Activated naive CD4-positive, alpha-beta T cell treated with anti-CD3 and anti-CD28 coated beads, Interleukin-2, amount 50 U/mL, for 72 hours (primary cell): ENCODE measurements around the gene TPD52L1. TPM values are rescaled to one million over a fixed set of nuclear protein-coding genes. Genes with fewer than 3 reads are reported as not detected.
A peak's percentile ranks its signal among the peaks of the same experiment; 100 is the strongest.
"Not testable (repeated sequence)": the region's sequence is repeated elsewhere in the genome, so short reads cannot be mapped to it uniquely, and the experiment has no call there.

Source experiments
- ATAC-seq, 2 donors: fragments of 150-1000 bp; cut with Tn5 transposase; 2 replicates each; pipeline ENCODE4 v1.10.0; 2021; ENCODE audit warnings: mild to moderate bottlenecking in 2 of 2, moderate library complexity in 2 of 2
- DNase-seq, 2 donors: peaks; one replicate each; pipeline ENCODE4 v3.0.0; 2021 to 2022; ENCODE audit warnings: low spot score in 2 of 2
- H3K27ac Mint-ChIP-seq, 2 donors: one replicate each; pipeline ENCODE4 v1.8.0; 2022; ENCODE audit warnings: mild to moderate bottlenecking in 2 of 2, mixed read lengths in 2 of 2
- H3K36me3 Mint-ChIP-seq, 2 donors: one replicate each; pipeline ENCODE4 v1.8.0; 2022; ENCODE audit warnings: mixed read lengths in 2 of 2
- H3K9me3 Mint-ChIP-seq, 2 donors: one replicate each; pipeline ENCODE4 v1.8.0; 2022; ENCODE audit warnings: mixed read lengths in 2 of 2
- total RNA-seq, 2 donors: library from RNA; stranded (reverse); gene quantifications; one replicate each; pipeline ENCODE4 v1.2.3, GENCODE V29; 2022

TPD52L1 gene
- total RNA-seq, 2 donors from 2014 or later = 0.87 to 1.6 TPM

GRCh38 chr6:125125856-125126255 is 27.7 kb upstream of the TPD52L1 start:
- H3K9me3 Mint-ChIP-seq, ATAC-seq, H3K27ac Mint-ChIP-seq, H3K36me3 Mint-ChIP-seq, DNase-seq: not testable (repeated sequence)

- Mint-ChIP-seq H3K27ac (no peak overlapping the region), H3K36me3 (no peaks in the 10 kb centered on the region), H3K9me3 (no peaks in the 10 kb centered on the region)
- no peak for ATAC-seq
- DNase-seq = no peak
These were observed 24.2 kb upstream of the TPD52L1 start for GRCh38 chr6:125129354-125129753.

GRCh38 chr6:125132058-125132457 is 21.5 kb upstream of the TPD52L1 start:
- no peak for DNase-seq
- Mint-ChIP-seq H3K27ac (no peak overlapping the region), H3K9me3 (no peaks in the 10 kb centered on the region), H3K36me3 (no peaks in the 10 kb centered on the region)
- no peak for ATAC-seq

GRCh38 chr6:125136378-125136777 is 17.2 kb upstream of the TPD52L1 start:
- Mint-ChIP-seq H3K27ac (no peak overlapping the region), H3K36me3 (no peaks in the 10 kb centered on the region), H3K9me3 (no peaks in the 10 kb centered on the region)
- ATAC-seq (no peak), DNase-seq (no peak)

GRCh38 chr6:125138083-125138482 is 15.5 kb upstream of the TPD52L1 start:
- ATAC-seq (no peak), DNase-seq (no peak)
- Mint-ChIP-seq H3K27ac (no peak overlapping the region), H3K9me3 (no peaks in the 10 kb centered on the region), H3K36me3 (no peaks in the 10 kb centered on the region)

GRCh38 chr6:125140808-125141207 is 12.8 kb upstream of the TPD52L1 start:
- DNase-seq (no peak), ATAC-seq (no peak)
- no peak overlapping the region for H3K27ac Mint-ChIP-seq
- no peaks in the 10 kb centered on the region for H3K9me3 Mint-ChIP-seq
- H3K36me3 Mint-ChIP-seq = no peaks in the 10 kb centered on the region

GRCh38 chr6:125142618-125143017 is 11.0 kb upstream of the TPD52L1 start:
- Mint-ChIP-seq H3K9me3 (no peaks in the 10 kb centered on the region), H3K36me3 (no peaks in the 10 kb centered on the region), H3K27ac (no peak overlapping the region)
- ATAC-seq (no peak), DNase-seq (no peak)

GRCh38 chr6:125144822-125145221 is 8.8 kb upstream of the TPD52L1 start:
- Mint-ChIP-seq H3K9me3 (no peaks in the 10 kb centered on the region), H3K36me3 (no peaks in the 10 kb centered on the region)

GRCh38 chr6:125149256-125150144 is 4.1 kb upstream of the TPD52L1 start:
- ATAC-seq (no peak), DNase-seq (no peak)
- Mint-ChIP-seq H3K27ac (no peak overlapping the region), H3K36me3 (no peaks in the 10 kb centered on the region), H3K9me3 (no peaks in the 10 kb centered on the region)

More at GRCh38 chr6:125144822-125145221, 8.8 kb upstream of the TPD52L1 start:
- ATAC-seq (no peak), DNase-seq (no peak)
- no peak overlapping the region for H3K27ac Mint-ChIP-seq

GRCh38 chr6:125151700-125152099 is 1.9 kb upstream of the TPD52L1 start:
- Mint-ChIP-seq H3K9me3 (no peaks in the 10 kb centered on the region), H3K27ac (no peak overlapping the region), H3K36me3 (no peaks in the 10 kb centered on the region)
- no peak for ATAC-seq
- no peak for DNase-seq

GRCh38 chr6:125154118-125154760 is 666 bp downstream of the TPD52L1 start:
- H3K27ac Mint-ChIP-seq = no peak overlapping the region
- no peaks in the 10 kb centered on the region for H3K9me3 Mint-ChIP-seq
- ATAC-seq = peak in 1 of 2 donors; percentile 16
- DNase-seq = peak in 1 of 2 donors; percentile 11
- H3K36me3 Mint-ChIP-seq = no peaks in the 10 kb centered on the region

- H3K27ac Mint-ChIP-seq = no peak overlapping the region
- H3K36me3 Mint-ChIP-seq = no peaks in the 10 kb centered on the region
- ATAC-seq (peak in 1 of 2 donors; percentile 19), DNase-seq (peak in 1 of 2 donors; percentile 15)
- no peaks in the 10 kb centered on the region for H3K9me3 Mint-ChIP-seq
These were observed 1.2 kb downstream of the TPD52L1 start for GRCh38 chr6:125154761-125155135.

GRCh38 chr6:125155344-125155743 is 1.8 kb downstream of the TPD52L1 start:
- ATAC-seq = no peak
- no peaks in the 10 kb centered on the region for H3K36me3 Mint-ChIP-seq
- no peak overlapping the region for H3K27ac Mint-ChIP-seq
- no peak for DNase-seq
- H3K9me3 Mint-ChIP-seq = no peaks in the 10 kb centered on the region

- Mint-ChIP-seq H3K9me3 (no peaks in the 10 kb centered on the region), H3K36me3 (no peaks in the 10 kb centered on the region), H3K27ac (no peak overlapping the region)
- DNase-seq (no peak), ATAC-seq (no peak)
These were observed 2.9 kb downstream of the TPD52L1 start for GRCh38 chr6:125156496-125156895.

GRCh38 chr6:125157280-125157679 is 3.7 kb downstream of the TPD52L1 start:
- ATAC-seq (no peak), DNase-seq (no peak)
- Mint-ChIP-seq H3K36me3 (no peaks in the 10 kb centered on the region), H3K27ac (no peak overlapping the region), H3K9me3 (no peaks in the 10 kb centered on the region)

GRCh38 chr6:125157725-125158124 is 4.2 kb downstream of the TPD52L1 start:
- no peak overlapping the region for H3K27ac Mint-ChIP-seq
- ATAC-seq (no peak), DNase-seq (no peak)
- H3K36me3 Mint-ChIP-seq = no peaks in the 10 kb centered on the region
- H3K9me3 Mint-ChIP-seq = no peaks in the 10 kb centered on the region

- H3K36me3 Mint-ChIP-seq, H3K27ac Mint-ChIP-seq, DNase-seq, H3K9me3 Mint-ChIP-seq, ATAC-seq: not testable (repeated sequence)
These were observed 9.8 kb downstream of the TPD52L1 start for GRCh38 chr6:125163339-125163738.

GRCh38 chr6:125163811-125164210 is 10.2 kb downstream of the TPD52L1 start:
- ATAC-seq (no peak), DNase-seq (no peak)
- no peaks in the 10 kb centered on the region for H3K9me3 Mint-ChIP-seq
- H3K36me3 Mint-ChIP-seq = no peaks in the 10 kb centered on the region
- H3K27ac Mint-ChIP-seq = no peak overlapping the region
